Motor neuron (in vitro differentiated cells): Measurements from ENCODE around the gene NPR3. TPM values are rescaled to one million over a fixed set of nuclear protein-coding genes. Genes with fewer than 3 reads are reported as not detected.
A peak's percentile ranks its signal among the peaks of the same experiment; 100 is the strongest.

ENCODE experiments used
- ATAC-seq, 8 experiments: fragments of 200-7000 bp; cut with Tn5 transposase; replicated peaks in 6 of 8; 2 replicates each; pipeline ENCODE4 v1.8.0; 2021; ENCODE audit warnings: mild to moderate bottlenecking in 8 of 8, moderate library complexity in 8 of 8
- H3K27ac ChIP-seq, 2 donors: fragments of 250-450 bp; sonication (Bioruptor Pico); 2 replicates each; pipeline ENCODE4 v1.9.0; 2021; ENCODE audit warnings: antibody characterized with exemption in 2 of 2, mild to moderate bottlenecking in 2 of 2, moderate library complexity in 1 of 2
- H3K4me1 ChIP-seq, 2 donors: fragments of 250-450 bp; sonication (Bioruptor Pico); replicated peaks in 1 of 2; 2 replicates each; pipeline ENCODE4 v1.6.1; 2021; ENCODE audit warnings: antibody characterized with exemption in 2 of 2, mild to moderate bottlenecking in 2 of 2, moderate library complexity in 1 of 2
- H3K4me3 ChIP-seq, 5 donors: fragments of 250-450 bp; sonication (Bioruptor Pico); 2 replicates each; pipeline ENCODE4 v1.9.0; 2021; ENCODE audit warnings: antibody characterized with exemption in 5 of 5, mild to moderate bottlenecking in 5 of 5, moderate library complexity in 4 of 5
- WGBS, 10 experiments: fragments of 450-650 bp; shearing (Covaris generic); methylation state at CpG; one replicate each; pipeline ENCODE4 v1.0.0; 2022; 5-methylcytosine and 5-hydroxymethylcytosine counted together
- in situ Hi-C, 9 experiments: fragments of 400-800 bp; cut with MboI; loops; one replicate each; pipeline ENCODE4 v1.15.0; 2021; ENCODE audit warnings: low sequenced_read_pairs in 9 of 9, low pct_unique_long_range_greater_than_20kb in 2 of 9; ENCODE audit not compliant: unreplicated experiment in 9 of 9
- total RNA-seq, 8 experiments: library from RNA; unstranded; fragments of 300-600 nt; gene quantifications; 2 replicates each; pipeline versions ENCODE4 v1.2.3 to v1.2.4, GENCODE V29; 2022

Gene NPR3
- total RNA-seq, 8 experiments from 2014 or later: 0.22 to 9.1 (median 0.76) TPM

DNA sequence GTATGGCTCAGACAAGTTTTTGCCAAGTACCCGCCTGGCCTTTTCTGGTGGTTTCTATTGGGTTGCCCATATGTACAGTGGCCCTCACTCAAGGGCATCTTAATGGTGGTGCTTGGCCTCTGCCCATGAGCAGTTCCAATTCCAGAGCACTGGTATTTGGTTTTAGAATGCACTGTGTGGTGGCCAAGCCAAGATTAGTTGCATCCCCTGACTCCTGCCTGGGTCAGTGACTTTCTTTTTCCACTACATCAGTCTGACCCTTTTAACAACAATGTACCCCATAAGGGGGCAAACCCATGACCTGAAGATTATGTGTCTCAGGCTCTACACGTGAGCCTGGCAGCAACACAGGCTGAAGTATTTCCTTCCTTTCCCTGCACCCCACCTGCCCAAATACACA is 34.2 kb downstream of the NPR3 start:
- Histone ChIP-seq H3K4me3 (no peak overlapping the region), H3K27ac (no peak overlapping the region), H3K4me1 (no peaks in the 10 kb centered on the region)
- 0 to 100% (median 43%) methylated on average over 1 to 2 of the region's 2 CpGs; no CpG with 5 or more reads in 5 of the 10 experiments for WGBS, 10 experiments
- in situ Hi-C loops: no loop called here
- no peak for ATAC-seq

DNA sequence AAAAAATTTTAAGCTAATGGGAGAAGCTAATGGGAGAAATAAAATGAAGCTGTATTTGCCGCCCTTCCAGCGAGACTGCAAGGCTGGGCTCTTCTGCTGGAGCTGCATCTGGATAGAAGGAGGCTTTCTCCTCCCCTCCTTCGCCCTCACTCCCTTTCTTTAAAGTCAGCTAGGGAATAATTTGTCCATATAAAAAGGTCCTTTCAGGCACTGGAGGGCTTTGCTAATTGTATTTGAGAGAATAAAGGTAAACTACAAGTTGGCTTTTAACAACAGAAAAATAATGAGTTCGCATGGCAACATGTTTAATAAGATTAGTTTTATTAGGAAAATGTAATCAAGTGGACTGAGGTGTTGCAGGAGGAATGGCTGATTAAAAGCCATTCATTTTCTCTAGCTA is 41.3 kb downstream of the NPR3 start:
- no peak for ATAC-seq
- Histone ChIP-seq H3K27ac (no peak overlapping the region), H3K4me1 (no peaks in the 10 kb centered on the region), H3K4me3 (no peak overlapping the region)
- 28 to 100% (median 64%) methylated on average over 1 to 4 of the region's 4 CpGs for WGBS, 10 experiments
- in situ Hi-C loops: no loop called here

DNA sequence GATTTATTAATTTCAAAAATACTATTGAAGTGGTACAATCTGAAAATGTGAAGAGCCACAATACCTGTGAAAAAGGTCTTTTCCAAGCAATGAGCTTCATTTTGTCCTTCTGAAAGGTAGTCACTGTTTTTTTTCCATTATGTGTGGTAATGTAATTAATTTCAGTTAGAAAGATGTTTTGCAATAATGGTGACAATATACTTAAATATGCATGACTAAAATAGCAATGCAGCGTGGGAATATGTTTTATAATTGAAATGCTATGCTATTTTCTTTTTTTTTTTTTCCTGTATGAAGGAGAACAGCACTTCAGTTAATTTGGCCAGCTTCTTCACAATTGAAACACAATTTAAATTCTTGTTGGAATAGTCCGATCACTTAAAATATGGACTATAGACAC is 41.9 kb downstream of the NPR3 start:
- Histone ChIP-seq H3K4me1 (no peaks in the 10 kb centered on the region), H3K27ac (no peak overlapping the region), H3K4me3 (no peak overlapping the region)
- in situ Hi-C loops: no loop called here
- WGBS, 10 experiments: 5 to 100% (median 77%) methylated on average over 1 to 2 of the region's 2 CpGs; no CpG with 5 or more reads in 1 of the 10 experiments
- no peak for ATAC-seq

DNA sequence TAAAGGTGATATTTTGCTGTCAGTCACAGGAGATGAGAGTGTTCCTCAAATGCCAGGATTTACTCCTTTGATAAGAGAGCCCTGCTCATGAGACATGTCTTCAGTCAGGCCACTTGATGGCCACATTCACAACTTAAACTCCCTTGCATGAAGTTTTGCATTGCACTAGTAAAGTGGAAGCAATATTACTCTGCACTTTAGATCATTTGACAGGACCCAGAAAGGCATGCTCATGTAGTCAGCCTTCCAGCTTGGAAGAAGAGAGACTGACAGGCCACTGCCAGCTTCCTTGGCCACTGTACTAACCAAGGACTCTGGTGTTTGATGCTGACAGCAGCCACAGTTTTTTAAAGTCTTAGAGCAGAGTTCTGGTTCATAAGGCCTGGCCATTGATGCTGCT is 42.6 kb downstream of the NPR3 start:
- Histone ChIP-seq H3K4me3 (no peak overlapping the region), H3K4me1 (no peaks in the 10 kb centered on the region), H3K27ac (no peak overlapping the region)
- peak in 3 of 8 experiments; percentile 36 to 90 (median 73) for ATAC-seq
- in situ Hi-C loops: no loop called here

DNA sequence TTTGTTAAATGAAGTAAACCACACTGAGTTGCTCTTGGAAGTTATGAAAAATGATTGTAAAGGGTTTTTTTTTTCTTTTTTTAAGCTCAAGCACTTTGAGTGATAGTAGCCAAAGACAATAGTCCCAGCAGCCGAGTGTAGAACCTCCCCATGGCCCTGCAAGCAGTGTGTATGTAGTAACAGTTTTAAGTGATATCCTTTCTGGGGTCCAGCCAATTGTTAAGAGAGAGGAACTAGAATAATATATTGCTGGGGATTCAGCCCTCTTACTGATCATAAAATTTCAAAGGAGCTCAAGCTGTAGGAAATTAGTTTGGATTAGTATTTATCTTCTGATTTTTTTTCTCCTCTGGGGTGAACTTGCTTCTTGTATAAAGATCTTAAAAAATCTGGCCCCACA is 43.2 kb downstream of the NPR3 start:
- Histone ChIP-seq H3K4me3 (no peak overlapping the region), H3K4me1 (no peaks in the 10 kb centered on the region), H3K27ac (no peak overlapping the region)
- 60 to 100% (median 69%) methylated on average over 1 of the region's 1 CpG; no CpG with 5 or more reads in 3 of the 10 experiments for WGBS, 10 experiments
- in situ Hi-C loops: no loop called here
- ATAC-seq: no peak

DNA sequence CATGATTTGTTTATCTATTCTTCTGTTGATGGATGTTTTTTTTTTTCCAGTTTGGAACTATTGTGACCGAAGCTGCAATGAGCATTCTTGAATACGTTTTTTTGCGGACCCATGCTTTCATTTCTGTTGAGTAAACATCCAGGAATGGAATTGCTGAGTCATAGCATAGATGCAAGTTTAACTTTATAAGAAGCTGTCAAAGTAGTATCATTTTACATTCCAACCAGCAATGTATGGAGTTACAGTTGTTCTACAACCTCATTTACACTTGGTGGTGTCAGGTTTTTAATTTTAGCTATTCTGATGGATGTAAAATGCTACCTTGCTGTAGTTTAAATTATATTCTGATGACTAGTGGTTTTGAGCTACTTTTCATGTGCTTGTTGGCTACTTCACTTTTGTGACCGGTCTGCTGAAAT is 49.0 kb downstream of the NPR3 start:
- H3K4me3 ChIP-seq: no peak overlapping the region
- in situ Hi-C loops: no loop called here
- ATAC-seq: peak in 3 of 8 experiments; percentile 49 to 91 (median 70)
- no peaks in the 10 kb centered on the region for H3K4me1 ChIP-seq
- 36 to 100% (median 89%) methylated on average over 1 to 4 of the region's 4 CpGs; no CpG with 5 or more reads in 1 of the 10 experiments for WGBS, 10 experiments
- H3K27ac ChIP-seq: no peak overlapping the region

DNA sequence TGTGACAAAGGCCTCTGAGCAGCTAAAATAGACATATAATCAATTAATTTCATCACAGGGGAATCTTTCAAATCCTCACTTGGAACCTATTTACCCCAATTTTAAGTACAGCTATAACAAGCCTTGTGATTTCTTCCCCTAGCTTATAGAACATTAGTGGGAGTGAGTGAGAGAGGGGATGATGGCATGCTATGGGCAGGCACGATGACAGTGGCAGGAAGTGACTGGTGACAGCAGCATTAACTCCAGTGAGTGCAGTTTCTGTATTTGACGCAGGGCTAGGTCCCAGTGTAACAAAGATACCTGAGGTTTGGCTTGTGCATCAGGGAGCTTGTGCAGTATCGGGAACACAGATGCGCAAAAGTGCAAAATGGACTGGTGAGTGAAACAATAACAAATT is 54.1 kb downstream of the NPR3 start:
- ATAC-seq: no peak
- in situ Hi-C loops: no loop called here
- WGBS, 10 experiments: 73 to 100% (median 88%) methylated on average over 2 to 4 of the region's 4 CpGs; no CpG with 5 or more reads in 3 of the 10 experiments
- Histone ChIP-seq H3K27ac (no peak overlapping the region), H3K4me3 (no peak overlapping the region), H3K4me1 (no peaks in the 10 kb centered on the region)

DNA sequence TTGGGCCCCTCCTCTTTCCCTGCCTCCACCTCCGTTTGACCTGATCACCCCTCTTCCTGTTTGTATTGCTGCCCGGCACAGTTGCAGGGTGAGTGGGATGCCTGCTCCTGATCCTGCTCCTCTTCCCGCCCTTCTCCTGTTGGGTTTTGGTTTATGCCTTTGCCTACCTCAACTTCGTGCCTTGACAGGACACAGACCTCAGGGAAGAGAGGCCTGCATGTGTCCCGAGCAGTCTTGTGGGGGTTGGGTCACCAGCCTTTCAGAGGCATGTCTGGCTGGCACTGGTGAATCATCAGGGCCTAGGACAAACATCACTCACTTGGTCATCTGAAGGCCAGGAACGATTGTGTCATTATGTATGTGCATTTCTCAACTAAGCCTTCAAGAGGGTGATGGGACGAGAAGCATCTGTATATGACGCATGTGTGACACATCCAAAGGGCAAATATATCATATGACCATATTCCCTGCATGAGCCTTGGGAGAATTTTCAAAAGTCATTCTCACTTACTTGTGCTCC is 56.9 kb downstream of the NPR3 start:
- H3K4me1 ChIP-seq: no peaks in the 10 kb centered on the region
- no peak overlapping the region for H3K27ac ChIP-seq
- 13 to 100% (median 80%) methylated on average over 1 to 8 of the region's 8 CpGs; no CpG with 5 or more reads in 2 of the 10 experiments for WGBS, 10 experiments
- in situ Hi-C loops: no loop called here
- no peak overlapping the region for H3K4me3 ChIP-seq
- ATAC-seq: peak in 6 of 8 experiments; percentile 43 to 100 (median 96)

DNA sequence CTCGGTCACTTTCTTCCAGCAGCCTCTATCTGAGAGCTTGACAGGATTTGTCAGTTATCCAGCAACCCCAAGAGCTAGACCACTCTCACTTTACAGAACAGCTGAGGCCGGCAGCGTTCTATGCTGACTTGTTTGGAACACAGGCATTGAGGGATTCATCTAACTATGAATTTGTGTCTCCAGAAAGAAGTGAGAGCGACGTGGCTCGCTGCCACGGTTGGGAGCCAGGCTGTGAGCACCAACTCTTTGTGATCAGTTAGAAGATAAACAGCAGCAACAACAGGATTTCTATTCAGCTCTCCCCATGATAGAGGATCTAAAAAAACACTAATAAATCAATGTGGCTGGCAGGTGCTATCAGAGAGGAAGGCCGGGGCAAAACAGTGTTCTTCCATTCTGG is 58.6 kb downstream of the NPR3 start:
- Histone ChIP-seq H3K27ac (no peak overlapping the region), H3K4me1 (no peaks in the 10 kb centered on the region), H3K4me3 (no peak overlapping the region)
- no peak for ATAC-seq
- in situ Hi-C loops: no loop called here
- 55 to 100% (median 88%) methylated on average over 1 to 7 of the region's 8 CpGs for WGBS, 10 experiments

DNA sequence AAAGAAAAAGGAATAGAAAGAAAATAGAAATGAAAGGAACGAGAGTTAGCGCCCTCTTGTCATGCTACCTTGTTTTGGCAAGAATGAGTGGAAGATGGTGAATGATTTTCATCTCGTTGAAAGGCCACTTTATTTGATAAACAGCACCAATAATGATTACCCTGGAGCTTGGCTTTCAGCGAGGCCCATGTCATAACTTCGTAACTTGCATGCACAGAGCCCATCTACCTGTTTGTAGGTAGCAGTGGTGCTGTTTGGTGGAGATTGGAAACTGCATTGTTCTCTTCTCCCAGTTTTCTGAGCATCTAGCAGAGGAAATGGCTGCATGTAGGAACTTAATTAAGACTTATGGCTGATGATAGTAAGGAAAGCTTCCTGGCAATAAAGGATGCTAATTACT is 59.3 kb downstream of the NPR3 start:
- no peak overlapping the region for H3K27ac ChIP-seq
- in situ Hi-C loops: no loop called here
- 57 to 100% (median 84%) methylated on average over 1 to 5 of the region's 5 CpGs for WGBS, 10 experiments
- H3K4me3 ChIP-seq: no peak overlapping the region
- H3K4me1 ChIP-seq: no peaks in the 10 kb centered on the region
- ATAC-seq: no peak

DNA sequence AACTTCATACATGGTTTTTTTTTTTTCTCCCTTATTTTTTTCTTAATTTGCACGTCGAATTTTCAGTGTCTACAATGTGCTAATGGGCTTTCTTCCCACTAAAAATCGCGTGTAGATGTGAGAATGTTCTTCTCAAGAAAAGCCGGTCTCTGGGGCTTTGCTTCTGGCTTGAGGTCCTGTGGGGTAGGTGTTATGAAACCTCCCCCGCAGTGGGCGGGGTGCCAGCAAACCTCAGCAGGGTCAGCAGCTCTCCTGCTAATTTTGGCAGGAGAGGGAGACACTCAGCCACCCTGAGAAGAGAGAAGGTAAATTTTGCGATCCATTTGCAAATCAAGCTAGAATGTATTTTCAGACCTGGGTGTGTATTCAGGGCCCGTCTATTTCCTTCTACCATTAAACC is 59.9 kb downstream of the NPR3 start:
- Histone ChIP-seq H3K4me3 (no peak overlapping the region), H3K4me1 (no peaks in the 10 kb centered on the region), H3K27ac (no peak overlapping the region)
- in situ Hi-C loops: no loop called here
- ATAC-seq: no peak
- 20 to 100% (median 90%) methylated on average over 1 to 8 of the region's 9 CpGs; no CpG with 5 or more reads in 1 of the 10 experiments for WGBS, 10 experiments

DNA sequence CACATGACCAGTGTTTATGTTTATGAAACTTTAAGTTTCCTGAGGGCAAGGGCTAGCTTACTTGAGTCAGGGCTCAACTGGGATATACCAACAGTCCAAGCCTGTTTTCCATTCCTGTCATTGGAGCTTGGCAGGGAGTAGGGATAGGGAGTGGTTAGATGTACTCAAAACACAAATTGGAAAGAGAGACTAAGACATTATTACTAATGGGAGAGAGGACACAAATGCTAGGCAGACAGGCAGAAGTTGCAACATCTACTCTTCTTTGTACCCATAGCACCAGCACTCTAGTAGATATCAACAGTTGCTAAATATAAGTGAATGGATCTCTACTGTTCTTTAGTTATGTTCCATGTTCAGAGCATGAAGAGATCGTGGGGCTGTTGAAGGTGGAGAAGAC is 62.8 kb downstream of the NPR3 start:
- in situ Hi-C loops: no loop called here
- Histone ChIP-seq H3K4me3 (no peak overlapping the region), H3K4me1 (no peaks in the 10 kb centered on the region), H3K27ac (no peak overlapping the region)
- ATAC-seq: no peak
- WGBS, 10 experiments: 57 to 71% (median 60%) methylated on average over 1 of the region's 1 CpG; no CpG with 5 or more reads in 7 of the 10 experiments

DNA sequence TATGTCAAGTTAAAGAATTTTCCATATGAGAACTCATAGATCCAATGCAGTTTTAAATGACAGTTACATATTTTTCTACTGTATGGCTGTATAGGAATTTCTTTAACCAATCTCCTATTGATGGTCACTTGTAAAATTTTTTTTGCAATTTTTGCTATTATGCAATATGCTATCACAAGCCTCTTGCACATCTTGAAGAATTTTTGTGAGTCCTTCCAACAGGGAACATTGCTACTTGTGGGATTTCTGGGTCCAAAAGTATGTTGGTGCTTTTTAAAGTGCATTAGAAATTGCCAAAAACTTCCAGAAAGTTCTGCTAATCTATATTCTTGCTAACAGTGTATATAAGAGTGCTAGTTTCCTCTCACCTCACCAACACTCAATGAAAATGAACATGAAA is 65.1 kb downstream of the NPR3 start:
- no peak for ATAC-seq
- Histone ChIP-seq H3K4me1 (no peaks in the 10 kb centered on the region), H3K27ac (no peak overlapping the region), H3K4me3 (no peak overlapping the region)
- in situ Hi-C loops: no loop called here

DNA sequence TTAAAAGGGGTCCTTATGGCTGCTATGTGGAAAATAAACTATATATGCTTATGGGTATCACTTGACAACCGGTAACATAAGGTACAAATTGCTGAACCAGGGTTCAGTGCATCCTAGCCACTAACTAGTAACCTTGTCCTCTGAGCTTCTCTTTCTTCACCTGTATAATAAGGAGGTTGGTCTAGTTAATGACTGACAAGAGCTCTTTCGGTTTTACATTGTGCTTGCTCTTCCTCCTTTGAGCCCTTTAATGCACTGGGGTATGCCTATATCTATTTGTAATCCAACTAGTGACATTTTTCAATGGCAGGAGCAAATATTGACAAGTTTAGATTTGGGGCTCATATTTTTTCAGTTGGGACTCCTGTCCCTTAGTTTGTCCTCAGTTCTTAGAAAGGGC is 66.1 kb downstream of the NPR3 start:
- Histone ChIP-seq H3K4me1 (no peaks in the 10 kb centered on the region), H3K27ac (no peak overlapping the region), H3K4me3 (no peak overlapping the region)
- WGBS, 10 experiments: 25 to 100% (median 80%) methylated on average over 1 to 2 of the region's 2 CpGs; no CpG with 5 or more reads in 3 of the 10 experiments
- in situ Hi-C loops: no loop called here
- ATAC-seq: no peak
